Fibroblast of pulmonary artery (primary cell): Measurements from ENCODE around the gene LCP2.

Experiments
- DNase-seq: peaks from one replicate; pipeline ENCODE4 v3.0.0-alpha.2; 2010; ENCODE audit warnings: low read depth
- H3K4me3 ChIP-seq: replicated peaks from 2 replicates; pipeline ENCODE4 v1.5.1; 2011; ENCODE audit warnings: low read depth, mild to moderate bottlenecking, control low read depth, low read length, moderate library complexity
- CTCF ChIP-seq: IDR thresholded peaks from 2 replicates; pipeline ENCODE4 v1.5.1; 2011; ENCODE audit warnings: mild to moderate bottlenecking, control low read depth, low read length, inconsistent platforms; ENCODE audit errors: missing control alignments

The LCP2 gene

GRCh38 chr5:170297589-170298462 lies at the start of gene LCP2:
TSS of gene LCP2 (minus strand) at chr5:170297777. CDS start at chr5:170297611, 166 bp downstream.
- no peak for TF ChIP-seq CTCF
- no peak for DNase-seq
- H3K4me3 ChIP-seq = no peak within 1 kb of the TSS

GRCh38 chr5:170347022-170347567 lies 49.5 kb upstream of the LCP2 start:
- no peak for TF ChIP-seq CTCF
- no peak overlapping the region for H3K4me3 ChIP-seq
- no peak for DNase-seq

GRCh38 chr5:170345971-170346370 lies 48.4 kb upstream of the LCP2 start:
- no peak for TF ChIP-seq CTCF
- no peak for DNase-seq
- no peak overlapping the region for H3K4me3 ChIP-seq

- H3K4me3 ChIP-seq = no peak overlapping the region
- no peak for DNase-seq
- TF ChIP-seq CTCF = no peak
These were observed 45.6 kb upstream of the LCP2 start for GRCh38 chr5:170343177-170343576.

- TF ChIP-seq CTCF = no peak
- DNase-seq = no peak
- no peak overlapping the region for H3K4me3 ChIP-seq
These were observed 44.7 kb upstream of the LCP2 start for GRCh38 chr5:170342153-170342725.

GRCh38 chr5:170341545-170341944 lies 44.0 kb upstream of the LCP2 start:
- no peak for DNase-seq
- TF ChIP-seq CTCF = no peak
- no peak overlapping the region for H3K4me3 ChIP-seq
